GM18909 (cell line): ENCODE results near the gene TBC1D22A.

ENCODE experiments used
- ATAC-seq: cut with Tn5 transposase; IDR thresholded peaks from one replicate; pipeline ENCODE4 v1.9.1; 2021; ENCODE audit warnings: mild to moderate bottlenecking; ENCODE audit not compliant: unreplicated experiment, poor library complexity

TBC1D22A gene

GRCh38 chr22:47119181-47119580 lies 356.7 kb downstream of the TBC1D22A start:
- ATAC-seq = no peak

DNA sequence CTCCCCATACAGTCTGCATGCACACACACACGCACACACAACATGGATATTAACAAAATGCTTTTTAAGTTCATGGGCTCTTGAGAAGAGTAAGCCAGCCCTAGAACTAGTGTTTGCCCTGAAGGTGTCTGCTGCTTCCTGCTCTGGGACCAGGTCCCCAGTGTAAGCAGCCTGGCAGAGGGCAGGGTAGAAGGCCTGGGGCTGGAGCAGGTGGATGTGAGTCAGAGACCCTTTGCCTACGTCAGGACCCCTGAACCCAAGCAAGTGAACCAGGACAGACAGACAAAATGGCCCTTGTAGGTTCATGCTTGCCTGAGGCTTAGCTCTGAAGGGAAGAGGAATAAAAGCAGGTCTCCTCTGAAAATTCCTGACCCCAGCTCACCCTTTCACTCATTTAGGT lies 357.9 kb downstream of the TBC1D22A start:
- no peak for ATAC-seq

GRCh38 chr22:47121791-47122190 lies 359.3 kb downstream of the TBC1D22A start:
- no peak for ATAC-seq

DNA sequence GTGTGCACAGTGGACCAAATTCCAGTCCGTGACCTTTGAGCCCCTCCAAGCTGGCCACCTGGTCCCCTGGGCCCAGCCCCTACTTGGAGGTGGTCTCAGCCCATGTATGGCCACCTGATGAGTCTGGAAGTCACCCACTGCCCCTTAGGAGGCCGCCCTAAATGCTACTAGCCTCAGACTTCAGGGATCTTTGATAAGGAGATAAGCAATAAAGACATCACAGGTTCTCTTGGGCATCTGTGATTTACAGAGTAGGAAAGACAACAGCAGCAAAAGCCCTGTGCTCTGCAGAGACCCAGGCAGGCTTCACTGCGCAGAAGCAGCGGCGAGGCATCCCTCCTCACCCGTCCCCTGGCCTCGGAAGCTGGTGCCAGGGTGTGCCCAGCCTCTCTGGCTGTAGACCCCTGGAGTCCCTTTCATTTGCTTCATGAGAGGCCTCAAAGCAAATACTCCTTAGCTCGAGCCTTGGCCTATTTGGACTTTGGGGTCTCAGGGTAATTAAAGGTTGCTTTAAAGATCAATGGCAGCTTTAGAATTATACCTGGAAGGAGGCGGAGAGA lies 360.1 kb downstream of the TBC1D22A start:
- ATAC-seq = no peak

- no peak for ATAC-seq
These were observed 360.8 kb downstream of the TBC1D22A start for GRCh38 chr22:47123006-47123826.

GRCh38 chr22:47123827-47124442 lies 361.5 kb downstream of the TBC1D22A start:
- ATAC-seq = no peak

- no peak for ATAC-seq
These were observed 362.0 kb downstream of the TBC1D22A start for GRCh38 chr22:47124451-47124881.

DNA sequence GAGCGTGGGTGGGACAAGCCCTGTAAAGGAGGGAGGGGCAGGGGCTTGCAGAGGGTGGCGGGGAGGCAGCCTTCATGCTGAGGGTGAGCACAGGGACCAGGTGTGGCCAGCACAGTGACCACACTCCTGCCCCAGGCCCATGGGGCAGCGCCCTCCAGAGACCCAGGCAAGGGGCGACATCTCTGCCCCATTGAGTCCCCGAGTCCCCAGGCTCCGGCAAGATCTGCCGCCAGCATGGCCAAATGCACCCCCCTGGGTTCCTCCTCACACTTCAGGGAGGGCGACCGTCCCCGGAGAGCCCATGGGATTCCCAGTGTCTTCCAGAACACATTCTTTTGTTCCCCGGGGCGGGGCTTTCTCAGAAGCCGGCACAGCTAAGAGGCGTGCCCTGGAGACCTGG lies 362.5 kb downstream of the TBC1D22A start:
- ATAC-seq = no peak

- no peak for ATAC-seq
These were observed 363.2 kb downstream of the TBC1D22A start for GRCh38 chr22:47125603-47126002.

- ATAC-seq = no peak
These were observed 363.9 kb downstream of the TBC1D22A start for GRCh38 chr22:47126344-47126811.

DNA sequence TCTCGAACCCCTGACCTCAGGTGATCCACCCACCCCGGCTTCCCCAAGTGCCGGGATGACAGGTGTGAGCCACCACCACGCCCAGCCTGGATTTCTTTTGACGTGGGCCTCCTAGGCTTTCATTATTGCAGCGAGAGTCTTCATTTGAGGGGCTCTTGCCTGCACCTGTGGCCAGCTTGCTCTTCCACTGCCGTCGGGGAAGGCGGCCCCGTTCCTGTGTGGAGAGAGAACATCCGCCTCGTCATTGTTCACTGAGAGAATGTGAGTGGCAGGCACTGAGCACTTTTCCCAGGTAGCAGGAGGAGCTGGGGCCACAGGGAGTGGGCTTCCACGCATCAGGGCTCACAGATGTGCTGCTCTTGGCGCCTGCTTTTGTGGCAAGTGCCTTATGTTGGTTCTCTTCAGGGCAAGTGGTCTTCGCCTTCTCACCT lies 365.0 kb downstream of the TBC1D22A start:
- ATAC-seq = no peak

DNA sequence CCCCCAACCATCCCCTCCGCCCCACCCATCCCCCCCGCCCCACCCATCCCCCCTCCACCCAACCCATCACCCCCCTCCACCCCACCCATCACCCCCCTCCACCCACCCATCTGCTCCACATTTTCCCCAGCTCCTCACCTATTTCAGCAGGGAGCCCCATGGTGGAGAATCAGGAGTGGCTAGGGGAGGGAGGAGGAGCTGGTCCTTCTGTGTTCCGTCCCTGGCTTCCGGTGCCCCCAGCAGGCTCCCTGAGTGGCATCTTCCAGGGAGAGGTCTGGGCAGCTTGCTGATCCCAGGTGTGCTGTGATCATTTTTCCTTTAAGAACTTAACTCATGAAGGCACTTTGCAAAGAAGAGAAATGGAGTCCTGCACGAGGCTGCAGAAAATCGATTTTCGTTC lies 365.8 kb downstream of the TBC1D22A start:
- no peak for ATAC-seq

DNA sequence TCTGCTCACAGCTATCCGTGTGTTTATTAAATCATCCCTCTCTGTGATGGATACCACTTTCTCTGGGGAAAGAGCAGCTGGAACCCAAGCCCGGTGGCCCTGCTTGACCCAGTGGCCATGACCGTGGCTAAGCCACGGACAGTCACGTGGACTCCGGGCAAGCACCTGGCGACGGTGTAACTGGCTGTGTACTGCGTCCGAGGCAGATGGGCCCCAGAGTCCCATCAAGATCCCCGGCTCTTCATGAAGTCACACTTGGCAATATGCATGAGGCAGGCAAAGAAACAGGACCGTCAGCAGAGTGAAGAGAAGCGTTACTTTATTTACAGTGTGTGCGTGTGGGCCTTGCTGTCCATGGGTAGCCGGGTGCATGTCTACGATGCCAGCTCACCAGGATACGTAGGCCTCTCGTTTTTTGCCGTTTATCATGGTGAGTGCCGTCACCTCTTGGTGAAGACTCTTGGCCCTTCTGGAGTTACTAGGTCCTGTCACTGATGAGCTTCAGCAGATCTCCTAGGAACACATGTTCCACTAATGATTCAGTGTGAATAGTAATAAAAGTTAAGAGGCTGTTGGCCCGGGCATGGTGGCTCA lies 366.3 kb downstream of the TBC1D22A start:
- no peak for ATAC-seq

- no peak for ATAC-seq
These were observed 367.6 kb downstream of the TBC1D22A start for GRCh38 chr22:47129902-47130635.

GRCh38 chr22:47130883-47131631 lies 368.6 kb downstream of the TBC1D22A start:
- no peak for ATAC-seq

GRCh38 chr22:47131632-47132427 lies 369.4 kb downstream of the TBC1D22A start:
- no peak for ATAC-seq

- ATAC-seq = no peak
These were observed 370.0 kb downstream of the TBC1D22A start for GRCh38 chr22:47132428-47132825.

GRCh38 chr22:47133061-47133969 lies 370.9 kb downstream of the TBC1D22A start:
- no peak for ATAC-seq
